Esophagus muscularis mucosa (tissue), 4 donors: Measurements from ENCODE around the gene LRRC14B. TPM values are rescaled to one million over a fixed set of nuclear protein-coding genes. Genes with fewer than 3 reads are reported as not detected.

Experiments
- DNase-seq: peaks from one replicate; pipeline ENCODE4 v3.0.0-alpha.2; 2017; ENCODE audit errors: extremely low spot score
- H3K27ac ChIP-seq, 4 donors: fragments of 200-600 bp; sonication (generic); replicated peaks in 1 of 4; 1 replicate in 3 of 4; 2 replicates in 1 of 4; pipeline ENCODE4 v1.5.1; 2016 to 2019; ENCODE audit warnings: mild to moderate bottlenecking in 1 of 4
- H3K27me3 ChIP-seq, 4 donors: fragments of 200-600 bp; sonication (generic); one replicate each; pipeline versions ENCODE4 v1.5.1 to v1.6.0; 2016 to 2019
- H3K36me3 ChIP-seq, 4 donors: fragments of 200-600 bp; sonication (generic); one replicate each; pipeline ENCODE4 v1.5.1; 2016 to 2019
- H3K4me1 ChIP-seq, 4 donors: fragments of 200-600 bp; sonication (generic); one replicate each; pipeline ENCODE4 v1.5.1; 2016 to 2019
- H3K4me3 ChIP-seq, 4 donors: fragments of 200-600 bp; sonication (generic); 1 replicate in 2 of 4; 2 replicates in 2 of 4; pipeline ENCODE4 v1.5.1; 2016 to 2019; ENCODE audit warnings: mild to moderate bottlenecking in 4 of 4, moderate library complexity in 1 of 4
- H3K9me3 ChIP-seq, 4 donors: fragments of 200-600 bp; sonication (generic); 1 replicate in 3 of 4; 2 replicates in 1 of 4; pipeline ENCODE4 v1.5.1; 2016 to 2019
- EP300 ChIP-seq: sonication (generic); formaldehyde crosslinking; IDR thresholded peaks from one replicate; pipeline ENCODE4 v1.6.1; 2017; ENCODE audit warnings: antibody characterized with exemption
- POLR2A ChIP-seq: fragments of 450-650 bp; IDR thresholded peaks from one replicate; pipeline ENCODE4 v1.6.1; 2017; ENCODE audit warnings: antibody characterized with exemption, moderate library complexity, mild to moderate bottlenecking, low read depth
- POLR2AphosphoS5 ChIP-seq, 2 donors: sonication (generic); formaldehyde crosslinking; IDR thresholded peaks; one replicate each; pipeline ENCODE4 v1.6.1; 2017; ENCODE audit warnings: antibody characterized with exemption in 2 of 2
- WGBS: methylation state at CpG from one replicate; pipeline ENCODE4 v1.1.5; 2018; 5-methylcytosine and 5-hydroxymethylcytosine counted together
- intact Hi-C: fragments of 100-400 bp; cut with DNase I; formaldehyde crosslinking; loops from one replicate; pipeline ENCODE4 v1.15.1; 2023
- total RNA-seq, 4 donors: library from RNA; depleted of rRNA; stranded (reverse); fragments of >200 nt; gene quantifications; one replicate each; pipeline versions ENCODE4 v1.1.0 to v1.2.1, GENCODE V29; 2016
- TF ChIP-seq, protein P1 (sequence below), 3 experiments: fragments of 200-600 bp in 2 of 3; fragments of 450-650 bp in 1 of 3; sonication (generic) in 2 of 3; IDR thresholded peaks; one replicate each; pipeline ENCODE4 v1.5.1; 2017 to 2019; ENCODE audit warnings: antibody characterized with exemption in 3 of 3, mild to moderate bottlenecking in 2 of 3, moderate library complexity in 1 of 3

LRRC14B gene
- total RNA-seq, 4 donors from 2014 or later = not detected

DNA sequence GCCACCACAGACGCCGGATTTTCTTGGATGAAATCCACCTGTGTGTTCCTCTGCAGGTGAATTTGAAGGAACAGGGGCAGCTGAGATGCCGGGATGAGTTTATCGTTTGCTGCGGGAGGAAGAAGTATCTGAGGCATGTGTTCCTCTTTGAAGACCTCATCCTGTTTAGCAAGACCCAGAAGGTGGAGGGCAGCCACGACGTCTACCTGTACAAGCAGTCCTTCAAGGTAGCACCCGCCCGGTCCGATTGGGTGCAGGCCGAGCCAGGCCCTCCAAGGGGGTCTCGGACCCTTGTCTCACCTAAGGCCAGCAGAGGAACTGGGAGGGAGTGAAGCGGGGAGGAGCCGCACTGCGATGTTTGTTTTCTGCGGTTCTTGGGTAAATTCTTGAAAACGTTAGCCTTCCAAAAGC, 18.4 kb upstream of the LRRC14B start:
- Histone ChIP-seq H3K4me1 (peaks cover 4 to 15% (median 6%) of the 10 kb centered on the region in 4 donors), H3K36me3 (no peaks in the 10 kb centered on the region), H3K27me3 (peaks cover 0 to 17% (median 0%) of the 10 kb centered on the region in 4 donors), H3K4me3 (no peak overlapping the region), H3K9me3 (no peaks in the 10 kb centered on the region), H3K27ac (no peak overlapping the region)
- no peak for TF ChIP-seq POLR2A
- WGBS = 85% methylated on average over 14 of the region's 17 CpGs
- intact Hi-C loops = no loop called here
- no peak for DNase-seq

DNA sequence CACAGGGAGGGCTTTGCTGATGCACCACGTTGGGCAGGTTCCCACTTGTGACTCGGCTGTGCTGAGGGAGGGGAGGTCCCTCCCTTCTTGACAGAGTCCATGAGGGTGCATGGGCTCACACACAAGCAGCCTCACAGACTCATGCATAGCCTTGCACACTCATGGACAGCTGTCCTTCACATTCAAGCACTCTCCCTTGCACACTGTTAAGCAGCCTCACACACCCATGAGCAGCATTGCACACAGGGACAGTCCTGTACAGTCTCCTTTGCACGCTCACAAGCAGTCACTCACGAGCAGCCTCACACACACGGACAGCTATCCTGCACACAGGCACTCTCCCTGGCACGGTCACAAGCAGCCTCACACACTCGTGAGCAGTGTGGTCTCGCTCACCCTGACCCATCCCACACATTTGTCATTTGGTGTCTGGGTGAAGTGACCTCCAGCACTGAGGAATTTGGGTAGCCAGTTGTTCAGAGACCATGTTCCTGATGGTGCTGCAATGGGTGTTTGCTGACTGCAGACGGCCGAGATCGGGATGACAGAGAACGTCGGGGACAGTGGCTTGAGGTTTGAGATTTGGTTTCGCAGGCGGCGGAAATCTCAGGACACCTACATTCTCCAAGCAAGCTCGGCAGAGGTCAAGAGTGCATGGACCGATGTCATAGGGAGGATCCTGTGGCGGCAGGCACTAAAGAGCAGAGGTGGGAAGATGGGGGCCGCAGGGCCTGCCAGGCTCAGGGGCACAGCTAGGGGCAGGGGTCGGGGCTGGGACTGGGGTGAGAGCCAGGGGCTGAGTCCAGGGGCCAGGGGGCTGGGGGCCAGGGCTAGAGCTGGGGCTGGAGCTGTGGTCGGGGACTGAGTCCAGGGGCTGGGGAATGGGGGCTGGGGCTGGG, 17.7 kb upstream of the LRRC14B start:
- H3K36me3 ChIP-seq = no peaks in the 10 kb centered on the region
- H3K4me3 ChIP-seq = no peak overlapping the region
- no peaks in the 10 kb centered on the region for H3K9me3 ChIP-seq
- peaks cover 4 to 9% (median 4%) of the 10 kb centered on the region in 4 donors for H3K4me1 ChIP-seq
- TF ChIP-seq, protein P1, sequence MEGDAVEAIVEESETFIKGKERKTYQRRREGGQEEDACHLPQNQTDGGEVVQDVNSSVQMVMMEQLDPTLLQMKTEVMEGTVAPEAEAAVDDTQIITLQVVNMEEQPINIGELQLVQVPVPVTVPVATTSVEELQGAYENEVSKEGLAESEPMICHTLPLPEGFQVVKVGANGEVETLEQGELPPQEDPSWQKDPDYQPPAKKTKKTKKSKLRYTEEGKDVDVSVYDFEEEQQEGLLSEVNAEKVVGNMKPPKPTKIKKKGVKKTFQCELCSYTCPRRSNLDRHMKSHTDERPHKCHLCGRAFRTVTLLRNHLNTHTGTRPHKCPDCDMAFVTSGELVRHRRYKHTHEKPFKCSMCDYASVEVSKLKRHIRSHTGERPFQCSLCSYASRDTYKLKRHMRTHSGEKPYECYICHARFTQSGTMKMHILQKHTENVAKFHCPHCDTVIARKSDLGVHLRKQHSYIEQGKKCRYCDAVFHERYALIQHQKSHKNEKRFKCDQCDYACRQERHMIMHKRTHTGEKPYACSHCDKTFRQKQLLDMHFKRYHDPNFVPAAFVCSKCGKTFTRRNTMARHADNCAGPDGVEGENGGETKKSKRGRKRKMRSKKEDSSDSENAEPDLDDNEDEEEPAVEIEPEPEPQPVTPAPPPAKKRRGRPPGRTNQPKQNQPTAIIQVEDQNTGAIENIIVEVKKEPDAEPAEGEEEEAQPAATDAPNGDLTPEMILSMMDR (IDR thresholded peaks at IDR 0.05) = no peak
- no peak for TF ChIP-seq POLR2A
- TF ChIP-seq EP300 = no peak
- no peak for TF ChIP-seq POLR2AphosphoS5 (IDR thresholded peaks at IDR 0.05)
- peaks cover 0 to 17% (median 0%) of the 10 kb centered on the region in 4 donors for H3K27me3 ChIP-seq
- H3K27ac ChIP-seq = no peak overlapping the region
- intact Hi-C loops = no loop called here
- DNase-seq = no peak
- WGBS = 87% methylated on average over 20 of the region's 22 CpGs

DNA sequence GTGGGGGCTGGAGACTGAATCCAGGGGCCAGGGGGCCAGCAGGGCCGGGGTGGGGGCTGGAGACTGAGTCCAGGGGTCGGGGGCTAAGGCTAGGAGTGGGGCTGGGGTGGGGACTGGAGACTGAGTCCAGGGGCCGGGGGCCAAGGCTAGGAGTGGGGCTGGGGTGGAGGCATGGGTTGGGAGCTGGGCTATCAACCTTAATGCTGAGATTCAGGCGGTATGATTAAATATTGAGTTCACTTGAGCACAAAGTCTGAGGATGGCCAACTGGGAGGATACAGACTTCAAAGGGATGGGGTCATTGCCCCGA, 17.0 kb upstream of the LRRC14B start:
- intact Hi-C loops = no loop called here
- whole genome bisulfite sequencing = 88% methylated on average over 5 of the region's 5 CpGs

DNA sequence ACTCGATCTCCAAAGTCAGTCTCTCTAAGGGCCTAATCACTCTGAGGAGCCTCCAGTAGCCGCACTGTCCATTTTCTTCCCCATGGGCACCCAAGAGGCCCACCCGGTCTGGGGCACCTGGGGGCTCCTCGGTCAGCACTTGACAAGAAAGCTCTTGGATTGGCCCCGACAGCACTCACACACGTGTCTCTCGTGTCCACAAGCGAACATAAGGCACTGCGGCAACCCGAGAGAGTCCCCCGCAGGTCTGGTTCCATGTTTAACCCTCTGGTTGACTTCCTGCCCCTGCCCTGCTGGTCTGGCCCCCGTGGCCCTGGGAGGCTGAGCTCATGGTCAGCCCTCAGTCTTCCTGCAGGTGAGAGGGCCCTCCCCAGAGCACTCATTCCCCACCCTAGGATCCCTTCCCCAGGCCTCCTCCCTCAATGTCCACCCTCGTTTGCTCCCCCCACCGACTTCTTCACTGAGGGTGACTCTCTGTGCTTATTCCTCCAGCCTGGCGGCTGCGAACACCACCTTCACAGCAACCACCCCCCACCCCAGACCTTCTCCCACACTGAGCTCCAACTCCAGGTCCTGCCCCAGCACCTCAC, 16.3 kb upstream of the LRRC14B start:
- TF ChIP-seq, protein P1 (IDR thresholded peaks at IDR 0.05) = no peak
- TF ChIP-seq POLR2AphosphoS5 (IDR thresholded peaks at IDR 0.05) (no peak), EP300 (no peak), POLR2A (no peak)
- H3K27me3 ChIP-seq = peaks cover 0 to 17% (median 0%) of the 10 kb centered on the region in 4 donors
- no peaks in the 10 kb centered on the region for H3K4me1 ChIP-seq
- H3K9me3 ChIP-seq = no peaks in the 10 kb centered on the region
- H3K36me3 ChIP-seq = no peaks in the 10 kb centered on the region
- H3K4me3 ChIP-seq = no peak overlapping the region
- 94% methylated on average over 16 of the region's 16 CpGs for WGBS
- intact Hi-C loops = no loop called here
- no peak for DNase-seq
- H3K27ac ChIP-seq = no peak overlapping the region

More for the DNA sequence above, 17.0 kb upstream of the LRRC14B start:
- TF ChIP-seq, protein P1 (IDR thresholded peaks at IDR 0.05) = no peak
- TF ChIP-seq EP300 = no peak
- TF ChIP-seq POLR2A = no peak
- Histone ChIP-seq H3K36me3 (no peaks in the 10 kb centered on the region), H3K4me1 (peaks cover 0 to 5% (median 1%) of the 10 kb centered on the region in 4 donors), H3K27ac (no peak overlapping the region), H3K27me3 (peaks cover 0 to 17% (median 0%) of the 10 kb centered on the region in 4 donors), H3K4me3 (no peak overlapping the region), H3K9me3 (no peaks in the 10 kb centered on the region)
- DNase-seq = no peak

DNA sequence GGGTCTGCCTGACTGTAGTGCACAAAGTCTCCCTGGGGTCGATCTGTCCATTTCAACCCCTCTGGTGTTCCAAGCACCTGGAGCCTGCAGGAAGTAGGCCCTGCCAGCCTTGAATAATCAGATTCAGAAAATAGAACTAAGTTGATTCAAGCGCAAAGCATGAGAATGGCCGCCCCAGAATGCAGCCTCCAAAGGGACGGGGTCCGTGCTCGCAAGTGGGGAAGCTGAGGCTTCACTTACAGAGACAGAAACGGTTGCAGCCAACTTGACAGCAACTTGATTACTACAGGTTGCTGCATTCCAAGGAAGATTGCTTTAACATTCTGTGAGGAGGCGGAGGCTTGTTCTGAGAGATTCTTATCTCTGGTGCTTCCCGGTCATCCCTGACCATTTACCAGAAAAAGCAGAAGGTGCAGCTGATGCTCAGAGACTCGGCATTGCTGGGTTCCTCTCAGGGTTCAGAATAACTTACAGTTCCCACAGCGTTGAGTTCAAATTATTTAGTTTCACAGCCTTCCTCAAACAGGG, 14.9 kb upstream of the LRRC14B start:
- intact Hi-C loops = no loop called here

More for the DNA sequence above, 14.9 kb upstream of the LRRC14B start:
- H3K27me3 ChIP-seq = peaks cover 0 to 20% (median 0%) of the 10 kb centered on the region in 4 donors
- no peaks in the 10 kb centered on the region for H3K4me1 ChIP-seq
- no peaks in the 10 kb centered on the region for H3K36me3 ChIP-seq
- WGBS = 75% methylated on average over 8 of the region's 11 CpGs
- TF ChIP-seq, protein P1 (IDR thresholded peaks at IDR 0.05) = no peak
- no peak for TF ChIP-seq POLR2AphosphoS5 (IDR thresholded peaks at IDR 0.05)
- no peak for TF ChIP-seq POLR2A
- no peak for TF ChIP-seq EP300
- no peak overlapping the region for H3K27ac ChIP-seq
- H3K4me3 ChIP-seq = no peak overlapping the region
- H3K9me3 ChIP-seq = no peaks in the 10 kb centered on the region
- DNase-seq = no peak
